A549 (cell line): ENCODE data around the gene DOC2A. TPM values are rescaled to one million over a fixed set of nuclear protein-coding genes. Genes with fewer than 3 reads are reported as not detected.

Source experiments
- ATAC-seq, 2 experiments: fragments of 200-7000 bp in 1 of 2; fragments of >200 bp in 1 of 2; cut with Nextera tagmentation in 1 of 2; cut with Tn5 transposase in 1 of 2; 3 replicates each; pipeline versions ENCODE4 v1.8.0 to v1.9.1; 2018 to 2020; ENCODE audit warnings: mild to moderate bottlenecking in 1 of 2, moderate library complexity in 1 of 2
- CTCF ChIA-PET: fragments of 300-600 bp; sonication (Branson Sonifier 250); formaldehyde crosslinking; extraction: SDS; loops from one replicate; lab custom pipeline; 2021; ENCODE audit warnings: antibody characterized with exemption, inconsistent platforms; lab: Yijun Ruan, JAX
- POLR2A ChIA-PET: fragments of 350-600 bp; formaldehyde crosslinking; extraction: SDS; loops from one replicate; lab custom pipeline; 2021; ENCODE audit warnings: antibody characterized with exemption, inconsistent platforms; lab: Yijun Ruan, JAX
- DNase-seq, 2 experiments: peaks; one replicate each; pipeline versions ENCODE4 v3.0.0 to v3.0.0-alpha.2; 2011 to 2016; ENCODE audit warnings: low read depth in 1 of 2, low spot score in 1 of 2
- FAIRE-seq: peaks from 2 replicates; lab custom pipeline; 2011; peaks lifted over from hg19 to GRCh38; lab: Jason Lieb, UNC
- H3K27ac ChIP-seq, 2 experiments: fragments of >200 bp; sonication (Bioruptor Twin); formaldehyde crosslinking; 3 replicates each; pipeline ENCODE4 v1.5.1; 2016 to 2017
- H3K4me1 ChIP-seq: fragments of >200 bp; sonication (Bioruptor Twin); formaldehyde crosslinking; 3 replicates; pipeline ENCODE4 v1.6.1; 2016
- H3K4me2 ChIP-seq: fragments of >200 bp; sonication (Bioruptor Twin); formaldehyde crosslinking; 3 replicates; pipeline ENCODE4 v1.6.1; 2016
- H3K4me3 ChIP-seq: fragments of >200 bp; sonication (Bioruptor Twin); formaldehyde crosslinking; 3 replicates; pipeline ENCODE4 v1.5.1; 2016
- H3K9me3 ChIP-seq: fragments of >200 bp; sonication (Bioruptor Twin); formaldehyde crosslinking; 3 replicates; pipeline ENCODE4 v1.6.1; 2016
- CBX8 ChIP-seq: fragments of 200-600 bp; sonication (generic); IDR thresholded peaks from 2 replicates; pipeline ENCODE4 v1.6.1; 2016
- CEBPB ChIP-seq, 2 experiments: fragments of >200 bp in 1 of 2; sonication (Bioruptor Twin) in 1 of 2; formaldehyde crosslinking in 1 of 2; IDR thresholded peaks; 2 replicates each; pipeline ENCODE4 v1.6.1; 2012 to 2016
- CHD2 ChIP-seq: fragments of 150-350 bp; IDR thresholded peaks from 2 replicates; pipeline ENCODE4 v1.6.1; 2014; ENCODE audit warnings: low read length; ENCODE audit not compliant: partially characterized antibody
- CHD4 ChIP-seq: fragments of 200-600 bp; sonication (generic); IDR thresholded peaks from 2 replicates; pipeline ENCODE4 v1.6.1; 2016; ENCODE audit warnings: antibody characterized with exemption, mild to moderate bottlenecking, borderline replicate concordance
- HOXA7 ChIP-seq: fragments of 250-450 bp; sonication (Bioruptor Pico); IDR thresholded peaks from 2 replicates; pipeline ENCODE4 v1.5.0; 2020; ENCODE audit warnings: mild to moderate bottlenecking, moderate library complexity
- KDM1A ChIP-seq: fragments of 200-600 bp; sonication (generic); IDR thresholded peaks from 2 replicates; pipeline ENCODE4 v1.6.1; 2016; ENCODE audit warnings: low read depth, mild to moderate bottlenecking
- MYC ChIP-seq: IDR thresholded peaks from 2 replicates; pipeline ENCODE4 v1.6.1; 2012; ENCODE audit warnings: mild to moderate bottlenecking, inconsistent platforms, low read length, improper control_type of control experiment, borderline replicate concordance
- NR3C1 ChIP-seq: fragments of >200 bp; sonication (Bioruptor Twin); formaldehyde crosslinking; IDR thresholded peaks from 3 replicates; pipeline ENCODE4 v1.6.1; 2017
- PHF8 ChIP-seq: fragments of 200-600 bp; sonication (generic); IDR thresholded peaks from 2 replicates; pipeline ENCODE4 v1.6.1; 2016; ENCODE audit warnings: low read depth, mild to moderate bottlenecking, antibody characterized with exemption, moderate library complexity, borderline replicate concordance
- POLR2A ChIP-seq: IDR thresholded peaks from 2 replicates; pipeline ENCODE4 v1.6.1; 2012; ENCODE audit warnings: mild to moderate bottlenecking, low read length
- RCOR1 ChIP-seq: fragments of 150-350 bp; IDR thresholded peaks from 2 replicates; pipeline ENCODE4 v1.6.1; 2014; ENCODE audit warnings: antibody characterized with exemption, low read length, low read depth
- RFX5 ChIP-seq: fragments of 450-650 bp; IDR thresholded peaks from 2 replicates; pipeline ENCODE4 v1.7.1; 2014; ENCODE audit warnings: antibody characterized with exemption, mild to moderate bottlenecking, moderate library complexity
- SMC3 ChIP-seq: fragments of >200 bp; sonication (Bioruptor Twin); formaldehyde crosslinking; IDR thresholded peaks from 3 replicates; pipeline ENCODE4 v1.6.1; 2018; ENCODE audit warnings: inconsistent platforms
- ZC3H11A ChIP-seq: fragments of 450-650 bp; IDR thresholded peaks from 2 replicates; pipeline ENCODE4 v1.6.1; 2014; ENCODE audit warnings: antibody characterized with exemption, mild to moderate bottlenecking
- ZFP36 ChIP-seq: fragments of 450-650 bp; IDR thresholded peaks from 2 replicates; pipeline ENCODE4 v1.6.1; 2014; ENCODE audit warnings: borderline replicate concordance; ENCODE audit not compliant: partially characterized antibody
- WGBS: methylation state at CpG from one replicate; pipeline ENCODE4 v1.1.6; 2017; ENCODE audit errors: missing lambda C conversion rate; 5-methylcytosine and 5-hydroxymethylcytosine counted together
- polyA plus RNA-seq, 4 experiments: library from polyadenylated mRNA; depleted of rRNA in 3 of 4; stranded (reverse); fragments of >200 nt; fragmentation: RNase III in 1 of 4; extraction: RNeasy Plus Mini Kit Qiagen cat#74134 plus additional on column Dnase treatment in 1 of 4; gene quantifications; 2 replicates in 3 of 4; 3 replicates in 1 of 4; pipeline ENCODE4 v1.2.3, GENCODE V29; 2011 to 2017
- TF ChIP-seq, protein P1 (sequence below): fragments of 150-350 bp; IDR thresholded peaks from 2 replicates; pipeline ENCODE4 v1.6.1; 2014; ENCODE audit warnings: low read depth, mild to moderate bottlenecking, low read length
- TF ChIP-seq, protein P2 (sequence below): fragments of >200 bp; sonication (Bioruptor Twin); formaldehyde crosslinking; IDR thresholded peaks from 3 replicates; pipeline ENCODE4 v1.6.1; 2016
- TF ChIP-seq, protein P3 (sequence below): fragments of >200 bp; sonication (Bioruptor Twin); formaldehyde crosslinking; IDR thresholded peaks from 2 replicates; pipeline ENCODE4 v1.6.1; 2016
- TF ChIP-seq, protein P4 (sequence below): fragments of 250-450 bp; sonication (Bioruptor Pico); IDR thresholded peaks from 2 replicates; pipeline ENCODE4 v1.5.0; 2021; ENCODE audit warnings: mild to moderate bottlenecking, moderate library complexity, borderline replicate concordance
- TF ChIP-seq, protein P5 (sequence below): fragments of 200-600 bp; sonication (generic); IDR thresholded peaks from 2 replicates; pipeline ENCODE4 v1.6.1; 2016; ENCODE audit warnings: antibody characterized with exemption, mild to moderate bottlenecking, moderate library complexity

Gene DOC2A
- polyA plus RNA-seq, 2 of the 4 experiments (the other 2 are of a cell fraction): 2.5 to 5.5 TPM

DNA sequence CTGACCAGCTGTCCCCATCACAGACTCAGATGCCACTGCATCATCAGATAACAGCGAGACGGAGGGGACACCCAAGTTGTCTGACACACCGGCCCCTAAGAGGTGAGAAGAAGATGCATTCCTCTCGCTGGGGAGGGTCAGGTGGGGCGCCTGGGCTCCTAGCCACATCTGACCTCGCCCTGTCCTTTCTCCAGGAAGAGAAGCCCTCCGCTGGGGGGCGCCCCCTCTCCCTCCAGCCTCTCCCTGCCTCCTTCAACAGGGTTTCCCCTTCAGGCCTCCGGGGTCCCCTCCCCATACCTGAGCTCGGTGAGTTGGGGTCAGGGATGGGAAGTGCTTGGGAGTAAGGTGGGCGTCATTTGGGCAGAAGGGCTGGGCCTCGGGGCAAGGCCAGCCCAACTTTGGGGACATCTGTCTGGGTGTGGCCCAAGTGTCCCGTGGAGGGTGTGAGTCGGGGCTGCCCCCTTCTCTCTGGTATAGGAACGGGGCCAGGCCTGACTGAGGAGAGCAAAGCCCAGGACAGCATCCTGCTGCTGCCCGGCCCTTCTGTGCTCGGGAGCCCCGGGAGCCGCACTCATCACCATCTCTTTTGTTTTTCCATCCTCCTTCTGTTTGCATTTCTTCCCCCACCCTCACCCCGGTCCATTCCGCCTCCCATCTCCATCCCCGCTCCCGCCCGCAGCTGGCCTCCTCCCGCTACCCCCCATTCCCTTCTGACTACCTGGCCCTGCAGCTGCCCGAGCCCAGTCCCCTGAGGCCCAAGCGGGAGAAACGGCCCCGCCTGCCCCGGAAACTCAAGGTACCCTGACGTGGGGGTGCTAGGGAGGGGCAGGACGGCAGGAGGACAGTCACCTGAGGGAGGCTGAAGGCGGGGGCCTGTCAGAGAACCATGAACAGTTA, 9.8 kb downstream of the DOC2A start:
- H3K4me2 ChIP-seq: no peak overlapping the region
- no peak for DNase-seq
- ChIA-PET CTCF (interaction anchor here (0.6 to 1.6 kb wide), 5 partner anchors 18 to 193 kb away, joined by 3 to 4 read pairs (median 3); partner anchors contain the start of gene TLCD3B), POLR2A (no interaction called here)
- TF ChIP-seq RCOR1 (no peak), POLR2A (no peak), MYC (no peak), NR3C1 (no peak), PHF8 (no peak), HOXA7 (CRISPR knock-in tag) (no peak), ZC3H11A (no peak), SMC3 (no peak), KDM1A (no peak), CBX8 (no peak), RFX5 (no peak), ZFP36 (no peak), CHD4 (no peak), CEBPB (IDR thresholded peaks at IDR 0.05) (no peak), CHD2 (no peak)
- TF ChIP-seq, protein P1, sequence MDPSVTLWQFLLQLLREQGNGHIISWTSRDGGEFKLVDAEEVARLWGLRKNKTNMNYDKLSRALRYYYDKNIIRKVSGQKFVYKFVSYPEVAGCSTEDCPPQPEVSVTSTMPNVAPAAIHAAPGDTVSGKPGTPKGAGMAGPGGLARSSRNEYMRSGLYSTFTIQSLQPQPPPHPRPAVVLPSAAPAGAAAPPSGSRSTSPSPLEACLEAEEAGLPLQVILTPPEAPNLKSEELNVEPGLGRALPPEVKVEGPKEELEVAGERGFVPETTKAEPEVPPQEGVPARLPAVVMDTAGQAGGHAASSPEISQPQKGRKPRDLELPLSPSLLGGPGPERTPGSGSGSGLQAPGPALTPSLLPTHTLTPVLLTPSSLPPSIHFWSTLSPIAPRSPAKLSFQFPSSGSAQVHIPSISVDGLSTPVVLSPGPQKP: no peak
- TF ChIP-seq, protein P2, sequence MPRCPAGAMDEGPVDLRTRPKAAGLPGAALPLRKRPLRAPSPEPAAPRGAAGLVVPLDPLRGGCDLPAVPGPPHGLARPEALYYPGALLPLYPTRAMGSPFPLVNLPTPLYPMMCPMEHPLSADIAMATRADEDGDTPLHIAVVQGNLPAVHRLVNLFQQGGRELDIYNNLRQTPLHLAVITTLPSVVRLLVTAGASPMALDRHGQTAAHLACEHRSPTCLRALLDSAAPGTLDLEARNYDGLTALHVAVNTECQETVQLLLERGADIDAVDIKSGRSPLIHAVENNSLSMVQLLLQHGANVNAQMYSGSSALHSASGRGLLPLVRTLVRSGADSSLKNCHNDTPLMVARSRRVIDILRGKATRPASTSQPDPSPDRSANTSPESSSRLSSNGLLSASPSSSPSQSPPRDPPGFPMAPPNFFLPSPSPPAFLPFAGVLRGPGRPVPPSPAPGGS: no peak
- TF ChIP-seq, protein P3, sequence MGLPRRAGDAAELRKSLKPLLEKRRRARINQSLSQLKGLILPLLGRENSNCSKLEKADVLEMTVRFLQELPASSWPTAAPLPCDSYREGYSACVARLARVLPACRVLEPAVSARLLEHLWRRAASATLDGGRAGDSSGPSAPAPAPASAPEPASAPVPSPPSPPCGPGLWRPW: no peak
- TF ChIP-seq, protein P4, sequence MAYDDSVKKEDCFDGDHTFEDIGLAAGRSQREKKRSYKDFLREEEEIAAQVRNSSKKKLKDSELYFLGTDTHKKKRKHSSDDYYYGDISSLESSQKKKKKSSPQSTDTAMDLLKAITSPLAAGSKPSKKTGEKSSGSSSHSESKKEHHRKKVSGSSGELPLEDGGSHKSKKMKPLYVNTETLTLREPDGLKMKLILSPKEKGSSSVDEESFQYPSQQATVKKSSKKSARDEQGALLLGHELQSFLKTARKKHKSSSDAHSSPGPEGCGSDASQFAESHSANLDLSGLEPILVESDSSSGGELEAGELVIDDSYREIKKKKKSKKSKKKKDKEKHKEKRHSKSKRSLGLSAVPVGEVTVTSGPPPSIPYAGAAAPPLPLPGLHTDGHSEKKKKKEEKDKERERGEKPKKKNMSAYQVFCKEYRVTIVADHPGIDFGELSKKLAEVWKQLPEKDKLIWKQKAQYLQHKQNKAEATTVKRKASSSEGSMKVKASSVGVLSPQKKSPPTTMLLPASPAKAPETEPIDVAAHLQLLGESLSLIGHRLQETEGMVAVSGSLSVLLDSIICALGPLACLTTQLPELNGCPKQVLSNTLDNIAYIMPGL (CRISPR knock-in tag): no peak
- TF ChIP-seq, protein P5, sequence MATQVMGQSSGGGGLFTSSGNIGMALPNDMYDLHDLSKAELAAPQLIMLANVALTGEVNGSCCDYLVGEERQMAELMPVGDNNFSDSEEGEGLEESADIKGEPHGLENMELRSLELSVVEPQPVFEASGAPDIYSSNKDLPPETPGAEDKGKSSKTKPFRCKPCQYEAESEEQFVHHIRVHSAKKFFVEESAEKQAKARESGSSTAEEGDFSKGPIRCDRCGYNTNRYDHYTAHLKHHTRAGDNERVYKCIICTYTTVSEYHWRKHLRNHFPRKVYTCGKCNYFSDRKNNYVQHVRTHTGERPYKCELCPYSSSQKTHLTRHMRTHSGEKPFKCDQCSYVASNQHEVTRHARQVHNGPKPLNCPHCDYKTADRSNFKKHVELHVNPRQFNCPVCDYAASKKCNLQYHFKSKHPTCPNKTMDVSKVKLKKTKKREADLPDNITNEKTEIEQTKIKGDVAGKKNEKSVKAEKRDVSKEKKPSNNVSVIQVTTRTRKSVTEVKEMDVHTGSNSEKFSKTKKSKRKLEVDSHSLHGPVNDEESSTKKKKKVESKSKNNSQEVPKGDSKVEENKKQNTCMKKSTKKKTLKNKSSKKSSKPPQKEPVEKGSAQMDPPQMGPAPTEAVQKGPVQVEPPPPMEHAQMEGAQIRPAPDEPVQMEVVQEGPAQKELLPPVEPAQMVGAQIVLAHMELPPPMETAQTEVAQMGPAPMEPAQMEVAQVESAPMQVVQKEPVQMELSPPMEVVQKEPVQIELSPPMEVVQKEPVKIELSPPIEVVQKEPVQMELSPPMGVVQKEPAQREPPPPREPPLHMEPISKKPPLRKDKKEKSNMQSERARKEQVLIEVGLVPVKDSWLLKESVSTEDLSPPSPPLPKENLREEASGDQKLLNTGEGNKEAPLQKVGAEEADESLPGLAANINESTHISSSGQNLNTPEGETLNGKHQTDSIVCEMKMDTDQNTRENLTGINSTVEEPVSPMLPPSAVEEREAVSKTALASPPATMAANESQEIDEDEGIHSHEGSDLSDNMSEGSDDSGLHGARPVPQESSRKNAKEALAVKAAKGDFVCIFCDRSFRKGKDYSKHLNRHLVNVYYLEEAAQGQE: no peak
- no peak for ATAC-seq
- no peaks in the 10 kb centered on the region for H3K9me3 ChIP-seq
- WGBS: 86% methylated on average over 25 of the region's 33 CpGs
- no peak for FAIRE-seq
- H3K4me1 ChIP-seq: peaks cover 14% of the 10 kb centered on the region; the same call in 2 of the 3 replicates
- H3K27ac ChIP-seq: no peak overlapping the region
- no peak overlapping the region for H3K4me3 ChIP-seq
